ENCODE measurements around the gene WNT6.

WNT6 gene

DNA sequence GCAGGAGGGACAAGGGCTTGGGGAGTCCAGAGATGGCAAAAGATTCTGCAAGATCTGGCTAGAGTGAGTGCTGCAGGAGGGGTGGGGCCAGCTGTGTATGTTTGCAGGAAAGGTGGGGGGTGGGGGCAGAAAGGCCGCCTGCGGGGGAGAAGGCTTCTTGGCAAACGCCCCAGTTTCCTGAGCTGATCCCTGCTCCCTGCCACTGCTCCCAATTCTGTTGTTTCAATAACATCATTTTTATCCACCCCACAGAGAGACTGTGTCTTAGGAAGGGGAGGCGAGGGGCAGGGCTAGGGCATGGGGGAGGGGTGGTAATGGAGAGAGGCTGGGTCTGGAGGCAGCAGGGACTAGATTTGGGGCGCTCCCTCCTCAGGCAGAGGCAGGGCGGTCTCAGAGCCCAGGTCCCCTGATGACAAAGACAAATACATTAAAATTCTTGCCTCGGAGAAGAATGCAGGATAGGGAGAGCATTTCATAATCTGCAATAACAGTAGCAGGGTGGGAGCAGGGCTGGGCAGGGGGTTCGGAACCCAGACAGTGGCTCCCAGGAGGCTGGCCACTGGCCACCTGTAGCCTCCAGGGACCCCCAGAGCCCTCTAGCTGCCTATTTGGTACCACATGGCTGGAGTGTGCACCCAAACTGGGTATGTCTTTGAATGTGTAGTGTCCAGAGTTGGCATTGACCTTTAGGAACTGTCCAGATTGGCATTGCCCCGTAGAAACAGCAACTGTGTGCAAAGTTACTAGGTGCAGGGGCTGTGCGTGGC is 2.1 kb upstream of the WNT6 start:
- no peak for DNase-seq (ENCODE audit: low read depth, low spot score)

GRCh38 chr2:218858138-218858445 is 1.5 kb upstream of the WNT6 start:
- no peak for DNase-seq (ENCODE audit: low read depth, low spot score)

DNA sequence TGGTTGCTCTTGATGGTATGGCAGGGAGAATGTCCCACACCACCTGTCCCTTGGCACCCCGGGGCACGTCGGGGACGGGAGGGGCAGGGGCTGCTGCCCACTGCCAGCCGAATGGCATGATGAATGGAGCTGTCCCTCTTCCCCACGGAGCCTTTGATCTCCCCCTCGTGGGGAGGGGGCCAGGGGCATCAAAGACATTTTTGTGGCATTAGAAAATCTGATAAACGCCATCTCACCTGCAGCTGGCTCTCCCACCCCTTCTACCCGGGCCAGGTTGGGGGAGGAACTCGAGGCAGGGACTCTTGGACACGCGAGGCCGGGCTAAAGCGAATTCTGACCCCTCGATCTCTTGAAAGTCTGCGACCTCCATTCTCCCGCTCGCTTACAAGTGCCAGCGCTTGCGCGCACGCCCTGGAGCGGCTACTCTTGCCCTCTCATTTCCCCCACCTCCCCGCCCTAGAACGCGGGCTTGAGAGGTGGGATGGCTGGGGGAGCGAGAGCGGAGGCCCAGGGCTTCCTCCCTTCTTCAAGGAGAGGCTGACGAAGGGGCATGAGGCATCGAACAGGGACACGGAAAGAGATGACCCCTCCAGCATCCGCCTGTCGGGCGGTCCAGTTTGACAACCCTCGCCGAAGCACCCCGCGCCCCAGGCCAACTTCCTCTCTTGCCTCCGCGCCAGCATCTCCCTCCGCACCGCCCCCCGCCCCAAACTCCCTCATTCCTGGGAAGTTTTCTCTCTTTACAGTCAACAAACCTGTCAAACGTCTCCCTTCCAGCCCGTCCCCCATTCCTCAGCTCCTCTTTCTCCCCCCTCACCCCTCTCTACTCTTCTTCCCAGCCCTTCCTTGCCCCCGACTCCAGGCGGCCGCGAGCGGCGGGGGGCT is 692 bp upstream of the WNT6 start:
- no peak for DNase-seq (ENCODE audit: low read depth, low spot score)

DNA sequence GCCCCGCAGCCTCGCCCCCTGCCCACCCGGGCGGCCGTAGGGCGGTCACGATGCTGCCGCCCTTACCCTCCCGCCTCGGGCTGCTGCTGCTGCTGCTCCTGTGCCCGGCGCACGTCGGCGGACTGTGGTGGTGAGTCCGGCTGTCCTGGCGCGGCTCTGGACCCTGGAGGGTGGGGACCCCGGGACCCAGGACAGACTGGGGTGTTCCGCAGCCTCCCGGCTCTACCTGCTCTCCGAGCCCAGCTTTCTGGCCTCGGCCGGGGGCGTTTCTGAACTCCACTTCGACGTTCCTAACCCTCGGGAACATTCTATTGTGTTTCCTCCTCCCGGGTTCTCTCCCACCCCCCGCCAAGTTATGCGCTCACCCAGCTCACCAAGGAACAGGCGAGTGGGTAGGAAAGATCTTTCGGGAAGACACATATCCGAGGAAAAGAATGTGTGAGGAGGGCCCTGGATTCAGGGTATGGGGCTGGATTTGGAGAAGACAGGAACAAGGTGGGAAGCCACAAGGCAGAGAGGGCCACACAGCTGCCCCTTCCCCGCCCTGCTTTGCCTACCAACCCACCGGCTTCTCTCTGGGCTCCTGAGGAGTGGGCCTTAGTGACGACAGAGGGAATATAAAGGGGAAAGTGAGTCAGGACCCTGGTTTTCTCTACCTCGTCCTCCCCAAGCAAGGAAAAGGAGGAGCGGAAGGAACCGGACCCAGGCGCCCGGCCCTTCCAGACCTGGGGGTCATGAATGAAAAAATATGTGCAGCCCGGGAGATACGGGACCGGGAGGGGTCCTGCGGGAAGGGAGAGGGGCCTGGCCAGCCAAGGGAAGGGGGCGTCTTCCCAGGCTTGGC is 605 bp downstream of the WNT6 start:
- no peak for DNase-seq (ENCODE audit: low read depth, low spot score)

- no peak for DNase-seq (ENCODE audit: low read depth, low spot score)
These were observed 1.4 kb downstream of the WNT6 start for GRCh38 chr2:218860950-218861381.

DNA sequence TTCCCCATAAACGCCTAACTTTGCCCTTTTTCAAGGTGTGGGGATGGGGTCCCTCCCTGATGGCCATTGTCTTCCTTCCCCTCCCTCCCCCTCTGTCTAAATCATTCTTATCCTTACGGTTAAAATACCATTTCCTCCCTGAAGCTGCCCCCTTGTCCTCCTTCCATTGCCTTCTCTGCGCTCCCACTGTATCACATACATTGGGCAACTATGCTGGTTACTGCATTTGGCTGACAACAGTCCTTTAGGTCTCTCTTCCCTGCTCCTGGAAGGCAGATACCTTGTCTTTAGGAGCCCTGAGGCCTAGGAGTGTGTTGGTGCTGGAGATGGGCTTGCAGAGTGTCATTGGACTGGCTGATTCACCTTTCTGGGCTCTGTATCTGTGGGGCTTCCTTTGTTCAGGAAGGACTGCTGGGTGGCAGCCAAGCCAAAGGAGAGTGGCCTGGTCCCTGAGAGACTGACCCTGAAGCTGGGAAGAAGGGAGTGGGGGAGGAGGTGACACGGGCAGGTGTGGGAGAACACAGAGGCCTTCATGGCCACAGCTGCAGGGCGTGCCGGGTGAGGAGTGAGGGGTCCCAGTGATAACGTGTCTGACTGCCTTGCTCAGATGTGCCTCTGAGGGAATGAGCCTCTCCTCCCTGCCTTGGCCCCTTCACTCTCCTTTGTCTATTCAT is 2.2 kb downstream of the WNT6 start:
- no peak for DNase-seq (ENCODE audit: low read depth, low spot score)

GRCh38 chr2:218863021-218863520 is 3.5 kb downstream of the WNT6 start:
- no peak for DNase-seq (ENCODE audit: low read depth, low spot score)

DNA sequence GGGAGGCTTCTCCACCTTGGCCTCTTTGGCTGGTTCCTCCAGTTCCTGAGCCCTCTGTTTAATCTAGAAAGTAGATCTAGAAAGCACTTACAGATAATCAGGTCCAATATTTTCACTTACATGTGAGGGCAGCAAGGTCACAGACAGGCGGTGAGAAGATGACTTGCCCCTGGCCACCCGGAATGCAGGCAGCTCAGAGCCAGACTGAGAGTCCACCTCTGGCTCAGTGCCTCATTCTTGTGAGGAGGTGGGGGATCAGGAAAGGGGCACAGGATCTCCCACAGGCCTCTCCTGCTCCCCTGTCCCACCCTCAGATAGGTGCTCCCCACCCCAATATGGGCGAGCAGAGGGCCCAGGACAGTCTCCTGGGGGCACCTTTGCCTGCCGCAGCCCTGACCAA is 5.8 kb downstream of the WNT6 start:
- no peak for DNase-seq (ENCODE audit: low read depth, low spot score)

DNA sequence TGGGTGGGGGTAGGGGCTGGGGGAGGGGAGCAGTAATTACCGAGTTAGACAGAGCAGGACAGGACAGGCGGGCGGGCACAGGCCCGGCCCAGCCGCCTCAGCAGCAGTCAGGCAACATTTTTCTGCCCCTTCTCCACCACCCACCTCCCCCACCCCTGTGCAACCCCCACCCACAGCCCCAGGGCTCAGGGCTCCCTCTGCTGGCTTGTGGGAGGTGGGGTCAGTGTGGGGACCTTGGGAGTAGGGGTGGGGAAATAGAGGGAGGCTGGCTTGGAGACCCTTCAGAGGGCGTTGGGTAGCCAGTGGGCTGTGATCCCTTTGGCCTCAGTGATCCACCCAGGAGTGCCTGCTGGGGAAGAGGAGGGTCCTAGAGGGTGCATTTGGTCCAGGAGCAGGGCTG is 6.4 kb downstream of the WNT6 start:
- no peak for DNase-seq (ENCODE audit: low read depth, low spot score)

DNA sequence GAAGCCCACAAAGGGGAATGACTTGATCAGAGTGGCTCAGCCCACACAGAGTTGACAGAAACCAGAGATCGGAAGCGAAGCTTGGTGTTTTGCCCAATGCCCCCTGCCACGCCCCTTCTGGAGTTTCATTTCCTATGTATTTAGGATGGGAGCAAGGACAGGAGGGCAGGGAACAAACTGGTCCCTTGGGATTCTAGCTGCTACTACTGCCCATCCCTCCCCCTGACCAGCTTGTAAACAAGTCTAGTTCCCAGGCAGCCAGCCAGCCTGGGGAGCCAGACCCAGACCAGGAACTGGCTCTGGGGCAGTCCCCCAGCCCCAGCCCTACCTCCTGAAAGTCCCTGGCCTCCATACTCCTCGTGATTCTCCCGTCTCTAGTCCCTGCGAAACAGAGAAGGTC is 8.3 kb downstream of the WNT6 start:
- no peak for DNase-seq (ENCODE audit: low read depth, low spot score)

DNA sequence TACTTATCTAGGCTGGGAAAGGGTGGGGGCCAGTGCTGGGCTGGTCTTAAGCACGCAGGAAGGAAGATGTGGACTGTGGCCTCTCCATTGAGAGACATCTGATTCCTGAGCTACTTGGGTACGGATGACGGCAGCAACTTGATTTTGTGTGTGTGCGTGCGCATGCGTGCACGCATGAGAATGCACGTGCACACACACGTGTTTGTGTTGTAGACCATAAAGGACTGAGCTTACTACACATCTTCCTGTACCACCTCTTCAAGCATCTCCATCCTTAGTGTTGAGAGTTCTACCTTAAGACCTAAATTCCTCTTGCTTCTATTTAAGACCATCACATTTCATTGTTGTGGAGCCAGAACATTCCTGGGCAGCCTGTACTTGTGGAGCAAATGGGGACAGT is 9.5 kb downstream of the WNT6 start:
- DNase-seq (ENCODE audit: low read depth, low spot score), result no peak

GRCh38 chr2:218870984-218871344 is 11.4 kb downstream of the WNT6 start:
- no peak for DNase-seq (ENCODE audit: low read depth, low spot score)

GRCh38 chr2:218871345-218872302 is 12.0 kb downstream of the WNT6 start:
- no peak for DNase-seq (ENCODE audit: low read depth, low spot score)

GRCh38 chr2:218872645-218873358 is 13.2 kb downstream of the WNT6 start:
- DNase-seq (ENCODE audit: low read depth, low spot score), result no peak

DNA sequence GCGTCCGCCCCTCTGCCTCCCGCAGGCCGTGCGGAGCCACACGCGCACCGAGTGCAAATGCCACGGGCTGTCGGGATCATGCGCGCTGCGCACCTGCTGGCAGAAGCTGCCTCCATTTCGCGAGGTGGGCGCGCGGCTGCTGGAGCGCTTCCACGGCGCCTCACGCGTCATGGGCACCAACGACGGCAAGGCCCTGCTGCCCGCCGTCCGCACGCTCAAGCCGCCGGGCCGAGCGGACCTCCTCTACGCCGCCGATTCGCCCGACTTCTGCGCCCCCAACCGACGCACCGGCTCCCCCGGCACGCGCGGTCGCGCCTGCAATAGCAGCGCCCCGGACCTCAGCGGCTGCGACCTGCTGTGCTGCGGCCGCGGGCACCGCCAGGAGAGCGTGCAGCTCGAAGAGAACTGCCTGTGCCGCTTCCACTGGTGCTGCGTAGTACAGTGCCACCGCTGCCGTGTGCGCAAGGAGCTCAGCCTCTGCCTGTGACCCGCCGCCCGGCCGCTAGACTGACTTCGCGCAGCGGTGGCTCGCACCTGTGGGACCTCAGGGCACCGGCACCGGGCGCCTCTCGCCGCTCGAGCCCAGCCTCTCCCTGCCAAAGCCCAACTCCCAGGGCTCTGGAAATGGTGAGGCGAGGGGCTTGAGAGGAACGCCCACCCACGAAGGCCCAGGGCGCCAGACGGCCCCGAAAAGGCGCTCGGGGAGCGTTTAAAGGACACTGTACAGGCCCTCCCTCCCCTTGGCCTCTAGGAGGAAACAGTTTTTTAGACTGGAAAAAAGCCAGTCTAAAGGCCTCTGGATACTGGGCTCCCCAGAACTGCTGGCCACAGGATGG is 14.0 kb downstream of the WNT6 start:
- DNase-seq (ENCODE audit: low read depth, low spot score), result no peak

- no peak for DNase-seq (ENCODE audit: low read depth, low spot score)
These were observed 16.2 kb downstream of the WNT6 start for GRCh38 chr2:218875692-218876246.

GRCh38 chr2:218876562-218877219 is 17.1 kb downstream of the WNT6 start:
- no peak for DNase-seq (ENCODE audit: low read depth, low spot score)

DNA sequence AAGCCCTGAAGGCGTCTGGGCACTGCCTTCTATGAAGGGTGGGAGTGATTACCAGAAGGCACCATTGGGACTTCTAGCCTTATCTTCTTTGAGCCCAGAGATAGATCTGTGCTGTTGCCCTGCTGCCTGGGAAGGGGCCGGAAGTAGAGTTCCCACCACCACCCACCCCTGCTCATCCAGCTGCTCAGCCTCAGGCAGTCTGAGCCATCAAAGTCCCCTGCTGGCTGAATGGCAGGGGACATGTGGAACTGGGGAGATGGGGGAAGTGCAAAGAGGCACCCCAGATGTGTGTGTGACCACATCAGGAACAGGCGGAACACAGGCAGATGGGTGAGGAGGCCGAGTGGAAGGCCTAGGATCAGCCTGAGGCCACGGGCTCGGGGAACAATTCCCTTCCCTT is 17.7 kb downstream of the WNT6 start:
- DNase-seq (ENCODE audit: low read depth, low spot score), result no peak
